GM18498 (cell line): ENCODE results near the gene FAM193A.
"Not testable (repeated sequence)": the region's sequence is repeated elsewhere in the genome, so short reads cannot be mapped to it uniquely, and the experiment has no call there.

Experiments used
- ATAC-seq: cut with Tn5 transposase; IDR thresholded peaks from one replicate; pipeline ENCODE4 v1.9.1; 2021; ENCODE audit warnings: mild to moderate bottlenecking, moderate library complexity; ENCODE audit not compliant: unreplicated experiment

The FAM193A gene

GRCh38 chr4:2762486-2763370 is 226.3 kb downstream of the FAM193A start:
- not testable (repeated sequence) for ATAC-seq

DNA sequence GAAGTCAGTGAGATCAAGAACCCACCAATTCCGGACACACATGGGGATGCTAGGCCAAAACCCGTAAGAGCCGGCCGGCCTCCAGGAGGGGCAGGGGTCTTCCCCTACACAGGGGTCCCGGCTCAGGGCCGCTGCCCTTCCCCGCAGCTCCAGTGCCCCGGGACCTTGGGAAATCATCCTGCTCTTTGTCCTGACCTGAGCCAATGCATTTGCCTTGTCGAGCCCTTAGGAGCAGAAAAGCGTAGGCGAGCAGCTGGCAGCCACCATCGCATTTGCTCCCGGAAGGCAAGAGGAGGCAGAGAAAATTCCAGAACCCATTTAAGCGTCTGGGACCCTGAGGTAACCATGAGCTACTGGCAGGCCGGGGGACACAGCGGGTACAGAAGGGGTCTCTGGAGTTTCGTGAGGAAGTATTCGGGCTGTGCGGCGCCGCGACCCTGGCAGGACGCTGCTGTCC is 227.1 kb downstream of the FAM193A start:
- ATAC-seq: no peak

DNA sequence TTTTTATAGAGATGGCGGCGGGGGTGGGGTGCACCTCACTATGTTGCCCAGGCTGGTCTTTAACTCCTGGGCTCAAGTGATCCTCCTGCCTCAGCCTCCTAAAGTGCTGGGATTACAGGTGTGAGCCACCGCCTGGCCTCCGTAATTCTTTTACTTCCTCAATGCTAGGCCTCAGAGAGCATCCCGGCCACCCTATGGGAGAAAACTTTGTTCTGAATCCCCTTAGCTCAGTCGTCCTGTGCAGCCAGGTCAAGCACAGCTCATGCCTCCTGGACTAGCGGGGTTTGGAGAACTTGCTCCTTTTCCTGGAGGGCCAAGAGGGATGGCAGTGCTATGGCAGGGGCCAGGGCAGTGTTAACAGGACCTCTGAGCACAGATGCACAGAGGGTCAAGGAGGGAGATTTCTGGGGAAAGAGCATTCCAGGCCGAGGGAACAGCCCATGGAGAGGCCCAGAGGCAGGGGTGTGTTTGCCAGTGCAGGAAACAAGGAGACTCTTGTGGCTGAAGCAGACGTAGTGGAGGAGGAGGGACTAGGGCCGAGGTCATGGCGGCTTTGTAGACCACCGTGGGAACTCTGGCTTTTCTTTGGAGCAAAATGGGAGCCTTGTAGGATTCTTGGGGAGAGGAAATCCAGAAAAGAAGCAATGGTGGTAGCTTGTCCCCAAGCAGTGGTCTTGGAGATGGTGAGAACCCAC is 229.5 kb downstream of the FAM193A start:
- no peak for ATAC-seq

- ATAC-seq: no peak
Measured at GRCh38 chr4:2767046-2767704, 230.7 kb downstream of the FAM193A start.

DNA sequence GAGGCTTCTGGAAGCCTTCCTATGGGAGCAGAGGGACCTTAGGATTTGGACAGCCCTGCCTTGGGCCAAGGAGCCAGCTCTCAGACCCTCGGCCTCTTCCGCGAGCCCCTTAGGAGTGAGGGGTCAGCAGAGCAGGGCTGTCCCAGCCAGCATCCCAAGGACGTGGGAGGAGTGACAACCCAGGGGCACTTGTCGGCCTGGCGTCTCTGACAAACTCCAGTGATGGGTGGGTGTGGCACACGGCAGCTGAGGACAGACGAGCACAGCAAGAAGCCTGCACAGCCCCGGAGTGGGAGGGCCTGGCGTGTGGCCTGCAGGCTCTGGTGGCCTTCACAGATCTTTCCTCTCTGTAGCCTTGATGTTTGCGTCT is 231.2 kb downstream of the FAM193A start:
- ATAC-seq: no peak

- no peak for ATAC-seq
Measured at GRCh38 chr4:2768124-2768523, 231.7 kb downstream of the FAM193A start.

- no peak for ATAC-seq
Measured at GRCh38 chr4:2768921-2769336, 232.5 kb downstream of the FAM193A start.

- ATAC-seq: no peak
Measured at GRCh38 chr4:2771264-2771663, 234.8 kb downstream of the FAM193A start.

- not testable (repeated sequence) for ATAC-seq
Measured at GRCh38 chr4:2780643-2781042, 244.2 kb downstream of the FAM193A start.

GRCh38 chr4:2781911-2782310 is 245.5 kb downstream of the FAM193A start:
- no peak for ATAC-seq
